ENCODE data around the gene ACOT11. TPM values are rescaled to one million over a fixed set of nuclear protein-coding genes. Genes with fewer than 3 reads are reported as not detected.

The ACOT11 gene
- total RNA-seq, result 10 to 100 TPM in 1 of 6 donors, 1 to 10 TPM in 5; 2.3 to 13.6 (median 7.0) TPM

DNA sequence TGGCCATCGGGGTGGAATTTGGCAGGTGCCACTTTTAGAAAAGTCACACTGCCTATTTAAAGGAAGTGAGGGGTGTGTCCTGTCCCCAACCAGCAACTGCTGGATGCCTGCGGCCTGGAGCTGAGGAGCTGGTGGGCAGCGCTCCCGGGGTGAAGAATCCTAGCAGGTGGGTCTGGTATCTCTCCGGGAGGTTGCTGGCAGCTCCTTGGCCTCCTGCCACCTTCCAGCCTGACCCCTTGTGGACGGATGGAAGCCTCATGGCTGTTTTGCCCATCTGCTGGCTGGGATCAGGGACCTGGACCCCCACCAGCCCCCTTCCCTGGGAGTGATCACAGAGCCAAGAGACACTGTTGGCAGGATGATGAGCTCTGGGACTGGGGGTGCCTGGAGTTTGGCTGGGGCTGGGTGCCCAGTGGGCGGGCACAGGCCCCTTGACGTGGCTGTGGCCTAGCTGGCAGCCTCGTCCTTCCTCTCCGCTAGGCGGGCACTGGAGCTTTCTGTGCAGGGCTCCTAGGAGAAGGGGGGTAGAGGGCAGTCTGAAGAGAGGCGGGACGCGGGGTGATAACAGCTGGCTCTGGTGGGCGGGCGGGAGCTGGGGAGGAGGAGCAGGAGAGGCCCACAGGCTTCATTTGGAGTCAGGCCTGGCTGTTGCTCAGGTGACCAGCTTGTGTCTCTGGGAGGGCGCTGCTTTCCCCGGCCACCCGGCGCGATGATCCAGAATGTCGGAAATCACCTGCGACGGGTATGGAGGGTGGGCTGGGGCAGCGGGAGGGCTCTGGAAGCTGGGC, at the start of gene ACOT11:
ACOT11 (plus strand) TSS at position 628 of the 788 bp plus-strand sequence; CDS start at position 710, 82 bp downstream.
- peak; percentile 79 to 88 for ATAC-seq (ENCODE audit: low FRiP score in 2 of 2)

DNA sequence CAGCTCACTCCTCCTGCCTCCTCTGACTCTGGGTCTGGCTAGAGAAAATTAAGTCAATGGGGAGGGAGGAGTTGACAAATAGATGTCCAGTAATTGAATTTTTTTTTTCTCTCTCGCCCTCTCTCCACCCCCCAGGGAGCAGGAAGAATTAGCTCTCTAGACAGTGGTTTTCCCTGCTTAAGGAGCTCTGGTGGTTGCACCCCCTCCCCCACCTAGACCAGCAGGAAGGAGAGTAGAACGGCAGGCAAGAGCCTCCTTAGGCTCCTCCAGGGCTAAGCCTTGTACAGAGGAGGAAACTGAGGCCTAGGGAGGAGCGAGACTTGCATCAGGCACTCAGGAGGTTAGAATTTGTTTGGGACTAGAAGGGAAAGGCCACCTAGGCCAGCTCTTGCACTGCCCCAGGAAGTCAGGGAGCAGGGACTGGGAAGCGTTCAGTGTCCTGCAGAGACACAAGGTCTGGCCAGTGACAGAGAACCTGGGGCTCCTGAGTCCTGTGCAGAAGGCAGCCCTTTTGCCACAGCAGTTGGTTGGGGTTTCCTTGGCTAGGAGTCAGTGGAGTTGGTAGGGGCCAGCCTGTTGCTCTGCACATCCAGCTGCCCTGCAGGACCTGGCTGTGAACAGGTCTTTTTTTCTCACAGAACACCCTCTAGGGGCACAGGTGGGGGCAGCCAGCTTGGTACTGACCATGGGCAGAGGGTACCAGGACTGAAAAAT, 49.5 kb upstream of the ACOT11 start:
- DNase-seq (no peak), ATAC-seq (ENCODE audit: low FRiP score in 2 of 2) (no peak)
- WGBS, 2 donors, result 60 to 76% methylated on average over 4 of the region's 4 CpGs
- no peak for TF ChIP-seq POLR2A (IDR thresholded peaks at IDR 0.05)
- no peak for TF ChIP-seq POLR2AphosphoS5 (IDR thresholded peaks at IDR 0.05)
- no peak for TF ChIP-seq EP300 (IDR thresholded peaks at IDR 0.05)
- TF ChIP-seq, protein P1, sequence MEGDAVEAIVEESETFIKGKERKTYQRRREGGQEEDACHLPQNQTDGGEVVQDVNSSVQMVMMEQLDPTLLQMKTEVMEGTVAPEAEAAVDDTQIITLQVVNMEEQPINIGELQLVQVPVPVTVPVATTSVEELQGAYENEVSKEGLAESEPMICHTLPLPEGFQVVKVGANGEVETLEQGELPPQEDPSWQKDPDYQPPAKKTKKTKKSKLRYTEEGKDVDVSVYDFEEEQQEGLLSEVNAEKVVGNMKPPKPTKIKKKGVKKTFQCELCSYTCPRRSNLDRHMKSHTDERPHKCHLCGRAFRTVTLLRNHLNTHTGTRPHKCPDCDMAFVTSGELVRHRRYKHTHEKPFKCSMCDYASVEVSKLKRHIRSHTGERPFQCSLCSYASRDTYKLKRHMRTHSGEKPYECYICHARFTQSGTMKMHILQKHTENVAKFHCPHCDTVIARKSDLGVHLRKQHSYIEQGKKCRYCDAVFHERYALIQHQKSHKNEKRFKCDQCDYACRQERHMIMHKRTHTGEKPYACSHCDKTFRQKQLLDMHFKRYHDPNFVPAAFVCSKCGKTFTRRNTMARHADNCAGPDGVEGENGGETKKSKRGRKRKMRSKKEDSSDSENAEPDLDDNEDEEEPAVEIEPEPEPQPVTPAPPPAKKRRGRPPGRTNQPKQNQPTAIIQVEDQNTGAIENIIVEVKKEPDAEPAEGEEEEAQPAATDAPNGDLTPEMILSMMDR (IDR thresholded peaks at IDR 0.05), result no peak
- Histone ChIP-seq H3K27me3 (peaks cover 0 to 22% (median 8%) of the 10 kb centered on the region in 4 donors), H3K4me3 (no peak overlapping the region), H3K27ac (no peak overlapping the region), H3K36me3 (no peaks in the 10 kb centered on the region), H3K9me3 (peaks cover 0 to 5% (median 0%) of the 10 kb centered on the region in 4 donors), H3K4me1 (peaks cover 9 to 14% (median 12%) of the 10 kb centered on the region in 4 donors)

More for the DNA sequence above, at the start of gene ACOT11:
- 29 to 36% methylated on average over 19 to 23 of the region's 25 CpGs for WGBS, 2 donors
- Histone ChIP-seq H3K36me3 (no peaks in the 10 kb centered on the region), H3K9me3 (no peaks in the 10 kb centered on the region), H3K27ac (peak within 1 kb of the TSS in 2 of 4 donors; percentile 54 to 65), H3K4me3 (peak within 1 kb of the TSS in 3 of 4 donors; percentile 18 to 36 (median 31)), H3K4me1 (peaks cover 9 to 26% (median 12%) of the 10 kb centered on the region in 4 donors), H3K27me3 (no peaks in the 10 kb centered on the region)
- TF ChIP-seq POLR2A (IDR thresholded peaks at IDR 0.05), result no peak
- TF ChIP-seq, protein P1 (IDR thresholded peaks at IDR 0.05), result peak; percentile 19 to 61 (median 52)
- TF ChIP-seq EP300 (IDR thresholded peaks at IDR 0.05), result no peak
- TF ChIP-seq POLR2AphosphoS5 (IDR thresholded peaks at IDR 0.05), result peak in 1 of 2 donors; percentile 5
- DNase-seq, result peak; percentile 67 to 86

DNA sequence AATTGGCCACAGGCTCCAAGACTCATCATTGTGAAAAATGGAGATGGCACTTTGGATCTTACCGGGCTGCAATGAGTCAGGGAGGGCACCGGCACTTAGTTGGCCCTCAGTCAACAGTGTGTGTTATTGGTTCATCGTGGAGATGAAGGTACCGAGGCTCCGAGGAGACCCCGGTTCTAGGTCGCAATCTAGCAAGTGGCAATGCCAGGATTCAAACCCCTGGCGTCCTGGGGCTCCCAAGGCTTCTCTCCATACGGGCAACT, 49.0 kb upstream of the ACOT11 start:
- H3K27ac ChIP-seq, result no peak overlapping the region
- peak overlapping the region in 3 of 4 donors; percentile 20 to 44 (median 42) for H3K4me3 ChIP-seq
- ATAC-seq (ENCODE audit: low FRiP score in 2 of 2) (no peak), DNase-seq (no peak)
- TF ChIP-seq POLR2AphosphoS5 (IDR thresholded peaks at IDR 0.05) (no peak), EP300 (IDR thresholded peaks at IDR 0.05) (no peak), POLR2A (IDR thresholded peaks at IDR 0.05) (no peak)
- TF ChIP-seq, protein P1 (IDR thresholded peaks at IDR 0.05), result no peak
- peaks cover 0 to 22% (median 8%) of the 10 kb centered on the region in 4 donors for H3K27me3 ChIP-seq
- peaks cover 0 to 5% (median 0%) of the 10 kb centered on the region in 4 donors for H3K9me3 ChIP-seq
- 10 to 15% methylated on average over 6 to 8 of the region's 9 CpGs for WGBS, 2 donors
- no peaks in the 10 kb centered on the region for H3K36me3 ChIP-seq
- H3K4me1 ChIP-seq, result peaks cover 9 to 14% (median 12%) of the 10 kb centered on the region in 4 donors

DNA sequence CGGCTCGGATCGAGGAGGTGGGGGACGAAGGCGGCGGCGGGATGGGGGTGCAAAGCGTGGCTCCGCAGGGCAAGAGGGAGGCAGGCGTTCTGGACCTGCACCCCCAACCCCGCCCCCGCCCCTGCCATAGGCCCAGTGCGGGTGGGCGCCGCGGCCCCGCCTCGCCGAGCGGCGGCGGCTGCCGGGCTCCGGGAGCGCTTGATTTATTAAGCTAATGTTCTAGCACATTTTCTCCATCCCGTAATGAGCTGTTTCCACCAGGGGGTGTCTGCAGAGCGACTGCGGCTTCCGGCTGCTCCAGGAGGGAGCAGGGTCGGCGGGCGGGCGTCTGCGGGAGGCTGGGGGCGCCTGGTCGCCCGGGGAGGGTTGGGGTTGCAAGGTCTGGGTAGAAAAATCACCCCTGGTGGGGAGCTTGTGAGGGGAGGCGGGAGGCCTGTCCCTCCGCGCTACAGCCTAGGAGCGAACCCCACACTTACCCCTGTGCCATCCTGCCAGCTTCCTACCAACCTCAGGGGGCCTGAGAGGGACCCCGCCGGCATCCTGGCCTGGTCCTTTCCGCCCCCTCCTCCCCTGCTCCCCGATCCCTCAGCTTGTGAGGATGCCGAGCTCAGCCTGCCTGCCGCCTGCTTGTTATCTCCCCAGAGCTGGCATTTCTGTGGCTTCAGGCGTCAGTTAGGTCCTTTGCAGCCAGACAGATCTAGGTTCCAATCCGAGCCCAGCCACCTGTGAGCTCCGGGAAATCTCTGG, 48.5 kb upstream of the ACOT11 start:
- WGBS, 2 donors, result 4 to 5% methylated on average over 6 to 25 of the region's 50 CpGs
- peak in 1 of 2 donors; percentile 85 for DNase-seq
- TF ChIP-seq POLR2AphosphoS5 (IDR thresholded peaks at IDR 0.05) (no peak), EP300 (IDR thresholded peaks at IDR 0.05) (no peak), POLR2A (IDR thresholded peaks at IDR 0.05) (no peak)
- TF ChIP-seq, protein P1 (IDR thresholded peaks at IDR 0.05), result peak in 3 of 6 experiments; percentile 19 to 34 (median 26)
- Histone ChIP-seq H3K4me1 (peaks cover 9 to 14% (median 12%) of the 10 kb centered on the region in 4 donors), H3K36me3 (no peaks in the 10 kb centered on the region), H3K27me3 (peaks cover 0 to 22% (median 8%) of the 10 kb centered on the region in 4 donors), H3K27ac (no peak overlapping the region), H3K9me3 (peaks cover 0 to 5% (median 0%) of the 10 kb centered on the region in 4 donors), H3K4me3 (peak overlapping the region in 3 of 4 donors; percentile 20 to 44 (median 42))
- ATAC-seq (ENCODE audit: low FRiP score in 2 of 2), result peak; percentile 24 to 65

All from upper lobe of left lung (tissue), 6 donors.